Retina (tissue), 1 donor: ENCODE results near the gene ITK.

Source experiments
- DNase-seq: peaks from one replicate; pipeline ENCODE4 v3.0.0-alpha.2; 2016

ITK gene

DNA sequence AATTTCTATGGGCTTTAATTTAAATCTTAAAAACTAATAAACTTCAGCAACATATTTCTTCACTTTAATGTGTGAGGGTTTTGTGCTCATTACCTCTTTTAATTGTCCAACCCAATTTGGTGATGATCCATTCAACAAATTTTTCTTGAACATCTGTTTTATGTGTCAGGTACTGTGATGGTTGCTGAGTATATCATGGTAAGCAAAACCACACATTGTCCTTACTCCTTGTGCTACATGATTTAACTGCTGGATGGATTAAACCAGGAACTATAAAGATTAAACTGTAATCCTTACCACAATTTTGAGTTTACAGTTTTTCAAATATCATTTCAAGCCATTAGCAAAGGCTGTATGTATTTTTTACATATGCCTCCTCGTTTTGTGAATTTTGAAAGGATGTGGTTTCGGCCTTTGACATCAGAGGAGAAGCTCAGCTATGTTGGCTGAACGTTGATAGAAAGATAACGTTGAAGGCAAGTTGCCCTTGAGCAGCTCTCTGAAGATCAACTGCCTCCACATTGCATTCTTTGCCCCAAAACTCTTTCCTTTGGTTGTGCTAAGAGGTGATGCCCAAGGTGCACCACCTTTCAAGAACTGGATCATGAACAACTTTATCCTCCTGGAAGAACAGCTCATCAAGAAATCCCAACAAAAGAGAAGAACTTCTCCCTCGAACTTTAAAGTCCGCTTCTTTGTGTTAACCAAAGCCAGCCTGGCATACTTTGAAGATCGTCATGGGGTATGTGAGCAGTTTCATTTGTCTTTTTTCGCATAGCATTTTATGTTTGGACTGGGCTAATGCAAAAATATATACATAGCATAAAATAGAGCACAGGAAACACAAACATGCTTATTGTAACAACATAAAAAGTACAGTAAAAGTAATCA lies at the start of gene ITK:
Gene ITK (plus strand): TSS at position 467 of the 891 bp plus-strand sequence. CDS start 138 bp downstream, at position 605.
- no peak for DNase-seq

DNA sequence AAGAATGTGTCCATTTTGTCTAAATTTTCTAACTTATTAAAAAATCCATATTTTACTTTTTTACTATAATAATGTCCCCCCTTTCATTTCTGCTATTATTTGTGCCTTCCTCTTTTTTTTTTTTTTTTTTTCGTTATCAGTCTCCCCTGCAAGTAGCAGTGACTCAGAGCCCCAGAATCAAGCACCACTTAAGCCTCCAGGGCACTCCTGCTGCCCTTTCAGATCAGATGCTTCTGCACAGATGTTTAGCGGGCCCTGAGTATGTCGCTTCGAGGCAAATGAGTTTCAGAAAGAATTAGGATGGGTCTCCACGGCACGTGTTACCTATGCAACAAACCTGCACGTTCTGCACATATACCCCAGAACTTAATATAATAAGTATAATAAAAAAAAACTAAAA lies 49.7 kb upstream of the ITK start:
- no peak for DNase-seq

DNA sequence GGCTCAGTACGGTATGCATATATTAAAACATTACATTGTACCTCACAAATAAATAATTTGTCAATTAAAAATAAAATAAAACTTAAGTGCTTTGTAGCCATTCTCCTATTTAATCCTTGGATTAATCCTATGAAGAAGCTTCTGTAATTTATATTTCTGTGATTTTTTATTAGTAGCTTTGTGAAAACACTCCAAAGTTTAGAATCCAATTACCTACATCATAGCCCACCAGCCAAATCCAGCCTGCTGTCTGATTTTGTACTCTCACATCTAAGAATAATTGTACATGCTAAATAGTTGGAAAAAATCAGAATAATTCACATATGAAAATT lies 48.4 kb upstream of the ITK start:
- DNase-seq = no peak

DNA sequence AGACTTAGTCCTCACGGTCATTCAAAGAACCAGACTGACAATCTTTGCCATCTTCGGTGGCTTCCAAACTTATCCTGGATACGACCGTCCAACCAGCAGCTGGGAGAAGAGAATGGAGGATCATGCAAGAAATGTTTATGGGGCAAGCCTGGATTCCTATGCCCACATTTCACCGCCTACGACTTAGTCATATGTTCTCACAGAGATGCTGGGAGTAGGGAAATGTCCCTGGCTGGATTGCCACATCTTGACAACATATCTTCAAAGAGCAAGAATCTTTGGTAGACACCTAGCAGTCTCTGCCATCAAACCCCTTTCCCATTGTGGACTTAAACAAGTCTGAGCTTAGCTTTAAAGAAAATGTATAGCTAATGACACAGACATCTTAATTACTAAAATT lies 42.9 kb upstream of the ITK start:
- DNase-seq = no peak

DNA sequence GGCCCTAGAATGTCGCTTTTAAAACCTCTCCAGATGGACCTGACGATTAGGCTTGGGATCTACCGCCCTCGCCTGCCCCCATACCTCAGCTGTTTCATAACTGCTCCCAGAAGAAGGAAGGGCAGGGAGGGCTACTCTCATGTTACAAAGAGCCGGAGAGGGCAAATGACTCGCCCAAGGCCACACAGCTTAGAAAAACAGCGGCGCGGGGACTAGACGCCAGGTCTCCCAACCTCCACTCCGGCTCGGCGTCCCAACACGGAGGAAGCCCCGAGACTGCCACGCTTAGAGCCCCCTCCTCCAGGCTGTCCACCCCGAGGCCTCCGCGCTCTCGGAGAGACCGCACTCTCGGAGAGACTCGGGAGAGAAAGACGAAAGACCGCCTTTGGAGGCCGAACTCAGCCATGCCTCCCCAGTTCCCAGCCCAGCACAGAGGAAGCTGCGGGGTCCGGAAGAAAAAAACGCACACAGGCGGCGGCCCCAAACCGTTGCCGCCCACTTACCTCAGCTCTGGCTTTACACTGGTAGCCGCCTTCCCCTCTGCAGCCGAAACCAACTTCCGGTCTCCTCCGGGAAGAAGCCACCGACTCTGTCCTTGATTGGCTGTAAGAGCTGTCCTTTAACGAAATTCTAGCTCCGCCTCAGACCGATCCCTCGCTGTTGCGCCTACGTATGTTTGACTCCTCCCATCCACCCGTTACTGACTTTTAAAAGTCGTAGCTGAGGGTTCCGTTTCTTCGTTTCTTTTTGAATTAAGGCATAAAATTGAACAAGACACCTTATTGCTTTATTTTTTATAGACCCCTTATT lies 38.1 kb upstream of the ITK start, which contains the start of gene MED7:
Gene MED7 (minus strand): TSS at position 549 of the 810 bp plus-strand sequence. CDS start 3,434 bp downstream, outside the sequence.
- DNase-seq = peak; percentile 95

DNA sequence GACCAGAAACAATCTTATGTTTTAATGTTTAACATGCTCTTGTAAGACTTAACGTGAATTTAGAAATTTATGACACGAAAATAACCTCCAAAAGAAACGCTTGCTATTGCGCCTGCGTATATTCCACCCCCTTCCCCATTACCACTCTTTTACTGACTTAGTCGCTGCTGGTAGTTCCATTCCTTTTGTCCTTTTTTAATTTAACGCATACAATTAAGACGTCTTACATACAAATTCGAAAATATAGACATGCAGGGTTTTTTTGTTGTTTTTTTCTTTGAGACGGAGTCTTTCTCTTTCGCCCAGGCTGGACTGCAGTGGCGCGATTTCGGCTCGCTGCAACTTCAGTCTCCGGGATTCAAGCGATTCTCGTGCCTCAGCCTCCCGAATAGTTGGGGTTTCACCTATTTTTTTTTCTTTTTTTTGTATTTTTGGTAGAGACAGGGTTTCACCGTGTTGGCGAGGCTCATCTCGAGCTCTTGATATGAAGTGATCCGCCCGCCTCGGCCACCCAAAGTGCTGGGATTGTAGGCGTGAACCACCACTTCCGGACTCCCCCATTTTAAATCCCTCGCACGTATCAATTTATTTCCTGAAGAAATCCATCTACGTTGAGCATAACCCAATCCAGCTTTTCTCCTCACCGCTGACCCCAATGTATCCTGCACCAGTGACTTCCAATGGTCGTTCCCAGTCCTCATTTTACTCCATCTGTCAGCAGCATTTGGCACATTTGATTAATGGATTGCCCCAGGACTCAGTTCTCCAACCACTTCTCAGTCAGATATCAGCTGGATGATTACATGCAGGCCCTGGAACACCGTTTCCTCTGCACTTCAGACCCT lies 37.3 kb upstream of the ITK start:
- DNase-seq = peak; percentile 88

DNA sequence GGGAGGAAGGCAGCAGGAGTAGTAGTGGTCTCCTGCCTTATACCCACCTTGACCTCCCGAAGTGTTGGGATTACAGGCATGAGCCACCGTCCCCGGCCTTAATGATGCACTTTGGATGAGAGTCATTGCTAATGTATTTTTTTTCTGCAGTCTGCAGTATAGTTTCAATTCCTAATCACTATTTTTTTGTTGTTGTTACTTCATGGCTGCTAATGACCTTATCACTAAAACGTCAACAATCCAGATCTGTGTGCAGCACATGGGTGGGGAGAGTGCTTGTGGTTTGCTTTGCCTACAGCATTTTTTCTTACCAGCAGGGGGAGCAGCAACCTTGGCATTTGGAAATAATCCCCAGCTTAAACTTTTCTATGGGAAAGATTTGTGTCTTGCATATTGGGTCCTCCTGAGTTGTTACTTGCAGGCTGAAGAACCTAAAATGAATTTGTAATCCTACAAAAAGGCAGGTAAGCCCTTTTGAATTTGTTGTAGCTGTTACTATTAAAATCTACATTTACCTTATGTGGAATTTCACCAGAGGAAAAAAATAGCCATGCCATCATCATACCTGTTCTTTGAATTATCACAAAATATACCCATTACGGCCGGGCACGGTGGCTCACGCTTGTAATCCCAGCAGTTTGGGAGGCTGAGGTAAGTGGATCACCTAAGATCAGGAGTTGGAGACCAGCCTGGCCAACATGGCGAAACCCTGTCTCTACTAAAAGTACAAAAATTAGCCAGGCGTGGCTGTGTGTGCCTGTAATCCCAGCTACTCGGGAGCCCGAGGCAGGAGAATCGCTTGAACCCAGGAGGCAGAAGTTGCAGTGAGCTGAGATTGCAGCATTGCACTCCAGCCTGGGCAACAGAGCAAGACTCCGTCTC lies 31.7 kb upstream of the ITK start:
- peak; percentile 67 for DNase-seq

DNA sequence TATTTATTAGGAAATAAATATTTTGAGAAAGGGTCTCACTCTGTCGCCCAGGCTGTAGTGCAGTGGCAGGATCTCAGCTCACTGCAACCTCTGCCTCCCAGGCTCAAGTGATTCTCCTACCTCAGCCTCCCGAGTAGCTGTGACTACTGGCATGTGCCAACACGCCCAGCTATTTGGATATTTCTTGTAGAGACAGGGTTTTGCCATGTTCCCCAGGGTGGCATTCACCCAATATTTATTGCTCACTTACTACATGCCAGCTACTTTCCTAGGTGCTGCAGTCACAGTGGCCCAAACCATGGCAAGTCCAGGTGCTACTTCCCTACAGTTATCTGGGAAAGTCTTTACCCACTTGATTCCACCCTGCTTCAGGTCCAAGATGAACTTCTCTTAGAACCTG lies 29.6 kb upstream of the ITK start:
- no peak for DNase-seq

DNA sequence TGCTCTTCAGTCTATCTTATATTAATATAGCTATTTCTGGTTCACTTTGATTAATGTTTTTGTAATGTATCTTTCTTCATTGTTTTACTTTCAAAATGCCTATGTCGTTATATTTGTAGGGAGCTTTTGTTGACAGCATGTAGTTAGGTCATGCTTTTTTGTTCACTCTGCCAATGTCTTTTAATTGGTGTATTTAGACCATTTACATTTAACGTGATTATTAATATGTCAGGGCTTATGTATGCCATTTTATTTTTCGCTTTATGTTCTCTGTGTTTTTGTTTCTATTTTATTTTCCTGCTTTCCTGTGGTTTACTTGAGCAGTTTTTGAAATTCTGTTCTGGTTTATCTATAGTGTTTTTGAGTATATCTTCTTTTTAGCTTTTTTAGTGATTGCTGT lies 25.3 kb upstream of the ITK start:
- DNase-seq = no peak

DNA sequence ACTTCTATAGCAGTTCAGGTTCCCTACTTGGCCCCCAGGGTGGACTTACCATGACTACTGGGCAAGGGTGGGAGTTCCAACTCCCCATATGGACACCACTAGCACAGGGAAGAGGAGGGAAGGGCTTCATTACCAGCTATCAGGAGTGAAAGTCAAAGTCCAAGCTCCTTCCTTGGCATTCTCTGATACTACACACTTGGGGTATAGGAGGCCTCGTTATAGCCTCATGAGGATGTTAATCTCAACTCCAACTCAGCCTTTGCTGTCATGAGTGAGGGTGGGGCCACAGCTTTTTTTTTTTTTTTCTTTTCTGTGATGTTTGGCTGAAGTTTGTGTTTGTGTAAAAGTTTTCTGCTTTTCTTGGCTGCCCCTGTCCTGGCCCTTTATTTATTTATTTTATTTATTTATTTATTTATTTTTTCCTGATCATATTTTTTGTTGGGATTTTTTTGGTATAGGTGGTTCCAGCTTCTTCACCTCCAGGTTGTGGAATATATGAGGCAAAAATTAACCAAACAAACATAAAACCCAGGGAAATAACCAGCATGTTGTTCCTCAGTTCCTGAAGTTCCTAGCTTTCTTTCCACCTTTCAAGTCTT lies 23.2 kb upstream of the ITK start:
- DNase-seq = no peak

DNA sequence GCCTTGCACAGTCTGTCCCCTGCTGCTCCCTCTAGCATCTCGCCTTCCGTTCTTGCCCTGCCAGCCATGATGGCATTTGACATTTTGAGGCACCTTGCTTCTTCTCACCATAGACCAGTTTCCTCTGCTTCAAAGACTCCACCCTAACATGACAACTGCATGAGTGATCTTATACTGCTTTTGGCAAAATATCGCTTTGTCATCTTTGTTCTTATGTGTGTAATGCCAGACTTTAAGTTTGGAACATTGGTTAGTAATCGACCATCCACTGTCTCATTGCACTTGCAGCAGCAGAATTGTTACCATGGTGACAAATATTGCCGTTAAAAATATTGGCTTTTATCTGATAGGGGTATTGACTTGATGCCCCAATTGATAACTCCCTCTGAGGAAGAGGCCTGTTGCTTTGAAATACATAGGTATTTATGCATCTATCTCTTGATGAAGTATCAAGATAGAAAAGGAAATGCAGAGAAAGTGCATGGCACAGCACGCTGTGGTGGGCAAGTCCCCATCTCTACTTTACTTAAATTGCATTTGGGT lies 21.4 kb upstream of the ITK start:
- DNase-seq = no peak

DNA sequence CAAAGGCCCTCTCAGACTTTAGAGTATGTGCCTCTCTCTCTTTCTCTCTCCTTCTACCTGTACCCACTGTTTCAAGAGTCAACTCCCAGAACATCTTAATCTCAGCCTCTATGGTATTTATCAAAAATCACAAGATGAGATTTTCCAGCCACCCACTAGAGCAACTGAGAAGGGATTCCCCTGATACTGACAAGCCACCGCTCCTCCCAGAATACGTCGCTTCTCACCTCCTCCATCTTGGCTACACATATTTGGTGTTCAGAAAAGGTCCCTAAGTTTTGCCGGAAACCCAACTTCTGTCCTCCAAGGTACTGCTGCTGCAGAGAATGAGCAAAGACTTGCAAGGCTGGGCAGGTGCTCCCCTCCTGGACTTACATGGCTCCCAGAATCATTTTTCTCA lies 20.6 kb upstream of the ITK start:
- no peak for DNase-seq

DNA sequence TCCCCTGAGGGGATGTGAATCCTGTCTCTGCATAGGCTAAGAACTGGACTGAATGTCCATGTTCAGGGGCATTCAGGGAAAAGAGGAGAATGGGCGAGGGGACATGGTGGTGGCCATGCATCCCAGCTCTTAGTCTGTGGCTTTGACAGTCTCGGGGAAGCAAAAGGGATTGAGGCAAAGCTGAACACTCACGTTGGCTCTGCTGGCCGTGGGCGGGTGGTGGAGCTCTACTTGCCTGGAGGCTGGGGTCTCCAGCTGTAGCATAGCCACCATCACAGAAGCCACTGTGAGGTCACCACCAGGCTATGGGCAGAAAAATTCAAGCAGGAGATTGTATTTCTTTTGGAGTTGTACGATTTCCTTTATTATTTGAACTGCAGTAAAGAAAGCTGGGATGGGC lies 18.6 kb upstream of the ITK start:
- no peak for DNase-seq

DNA sequence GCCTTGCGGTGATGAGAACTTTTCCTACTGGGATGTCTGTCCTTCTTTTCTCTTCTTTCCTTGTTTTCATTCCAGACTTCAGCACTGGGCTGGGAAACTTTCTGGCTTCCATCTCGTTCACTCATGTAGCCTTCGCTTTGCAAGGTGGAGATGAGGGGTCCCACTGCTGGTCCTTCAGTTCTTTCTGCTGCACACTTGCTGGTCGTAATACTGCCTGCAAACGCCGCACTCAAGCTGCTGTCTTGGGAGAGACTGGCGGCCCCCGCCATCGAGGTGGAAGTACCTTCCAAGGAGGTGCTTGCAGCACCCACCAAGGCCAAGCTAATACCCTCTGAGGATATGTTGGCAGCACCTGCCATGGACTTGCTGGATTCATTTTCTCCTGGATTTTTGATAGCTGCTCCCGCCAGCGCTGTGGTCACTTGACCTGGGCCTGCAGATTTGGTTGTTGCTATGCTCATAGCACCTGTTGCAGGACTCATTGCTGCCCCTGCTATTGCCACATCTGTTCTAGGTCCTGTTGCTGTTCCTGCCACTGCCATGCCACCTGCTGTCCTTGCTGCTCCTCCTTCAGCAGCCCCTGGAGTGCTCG lies 17.6 kb upstream of the ITK start:
- no peak for DNase-seq

DNA sequence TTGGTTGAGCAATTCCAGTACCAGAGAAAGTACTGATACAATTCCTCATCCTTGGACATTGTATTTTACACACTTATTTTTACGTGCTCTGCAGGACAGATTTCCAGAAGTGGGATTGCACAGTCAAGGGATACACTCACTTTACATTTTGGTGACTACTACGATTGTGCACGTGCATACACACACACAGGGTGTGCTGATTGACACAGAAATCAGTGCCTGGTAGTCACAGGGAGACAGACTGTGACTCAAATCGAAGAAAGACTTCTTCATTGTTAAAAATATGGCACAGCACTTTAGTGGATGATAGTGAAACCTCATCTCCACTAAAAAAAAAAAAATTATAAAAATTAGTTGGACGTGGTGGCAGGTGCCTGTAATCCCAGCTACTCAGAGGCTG lies 16.1 kb upstream of the ITK start:
- DNase-seq = no peak

DNA sequence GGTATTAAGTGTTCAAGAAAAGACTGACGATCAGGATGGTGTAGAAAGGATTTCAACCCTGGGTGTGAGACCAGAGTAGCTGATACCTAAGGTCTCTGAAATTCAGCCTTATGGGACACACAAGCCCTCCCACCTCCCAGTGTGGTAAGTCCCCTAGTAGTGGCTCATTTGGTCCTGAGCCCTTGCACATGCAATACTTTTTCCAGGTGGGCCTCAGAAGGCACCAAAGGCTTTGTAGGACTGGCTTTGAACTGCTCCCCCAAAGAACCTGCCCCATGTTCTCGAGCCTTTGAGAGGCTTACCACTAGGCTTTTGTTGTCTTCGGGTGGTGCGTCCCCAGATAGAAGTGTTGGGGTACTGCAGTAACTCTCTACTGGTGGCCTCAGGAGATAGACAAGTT lies 15.4 kb upstream of the ITK start:
- DNase-seq = no peak

DNA sequence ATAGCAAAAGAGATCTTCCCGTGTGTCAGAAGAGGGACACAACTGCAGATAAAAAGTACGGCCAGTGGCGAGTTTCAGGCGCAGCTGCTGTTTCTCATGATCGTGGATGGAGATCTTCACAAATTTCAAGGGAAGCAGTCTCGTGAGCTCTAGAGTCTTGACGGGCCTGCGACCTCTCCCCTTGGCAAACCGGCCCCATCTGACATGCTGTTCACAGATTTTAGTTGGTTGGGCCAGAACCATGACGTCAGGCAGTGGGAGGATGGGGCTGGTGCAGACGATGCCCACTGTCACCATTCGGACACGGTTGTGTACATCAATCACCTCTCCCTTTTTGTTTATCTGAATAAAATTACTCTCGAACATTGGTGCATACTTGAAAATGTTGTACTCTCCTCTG lies 15.0 kb upstream of the ITK start:
- DNase-seq = no peak

DNA sequence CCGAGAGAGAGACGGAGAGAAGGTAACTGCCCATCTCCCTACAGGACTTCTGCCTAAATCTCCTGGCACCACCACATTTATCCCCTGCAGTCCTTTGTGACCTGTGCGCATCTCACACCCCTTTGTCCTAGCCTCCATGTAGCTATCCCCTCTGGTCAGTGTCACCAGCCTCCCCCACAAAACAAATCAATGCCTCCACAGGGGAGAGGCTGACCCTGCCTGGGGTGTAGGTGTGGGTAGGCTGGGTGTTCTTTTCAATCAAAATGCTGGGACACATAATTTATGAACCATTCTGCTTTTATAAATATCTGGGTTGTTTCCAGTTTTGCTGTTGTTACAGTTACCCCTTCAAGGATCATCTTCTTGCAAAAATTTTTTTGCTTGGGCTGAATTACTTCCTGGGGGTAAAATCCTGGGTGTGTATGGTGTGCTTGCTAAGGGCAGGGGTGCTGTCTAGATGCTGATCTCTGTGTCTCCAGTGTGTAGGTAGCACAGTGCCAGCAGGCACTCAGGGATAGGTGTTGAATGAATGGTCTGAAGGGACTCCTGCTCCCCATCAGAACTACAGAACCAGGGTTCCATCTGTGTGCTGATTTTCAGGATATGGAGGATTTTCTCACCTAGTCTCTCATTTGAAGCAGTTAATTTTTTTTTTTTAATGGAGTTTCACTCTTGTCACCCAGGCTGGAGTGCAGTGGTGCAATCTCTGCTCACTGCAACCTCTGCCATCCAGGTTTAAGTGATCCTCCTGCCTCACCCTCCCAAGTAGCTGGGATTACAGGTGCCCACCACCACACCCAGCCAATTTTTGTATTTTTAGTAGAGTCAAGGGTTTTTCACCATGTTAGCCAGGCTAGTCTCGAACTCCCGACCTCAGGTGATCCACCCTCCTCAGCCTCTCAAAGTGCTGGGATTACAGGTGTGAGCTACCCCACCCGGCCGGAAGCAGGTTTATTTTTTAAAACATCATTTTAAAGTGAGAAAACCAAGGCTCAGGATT lies 14.1 kb upstream of the ITK start, which contains the start of gene GARIN3:
Gene GARIN3 (minus strand): TSS at position 51 of the 1,000 bp plus-strand sequence. CDS start 96 bp downstream, outside the sequence.
- no peak for DNase-seq

DNA sequence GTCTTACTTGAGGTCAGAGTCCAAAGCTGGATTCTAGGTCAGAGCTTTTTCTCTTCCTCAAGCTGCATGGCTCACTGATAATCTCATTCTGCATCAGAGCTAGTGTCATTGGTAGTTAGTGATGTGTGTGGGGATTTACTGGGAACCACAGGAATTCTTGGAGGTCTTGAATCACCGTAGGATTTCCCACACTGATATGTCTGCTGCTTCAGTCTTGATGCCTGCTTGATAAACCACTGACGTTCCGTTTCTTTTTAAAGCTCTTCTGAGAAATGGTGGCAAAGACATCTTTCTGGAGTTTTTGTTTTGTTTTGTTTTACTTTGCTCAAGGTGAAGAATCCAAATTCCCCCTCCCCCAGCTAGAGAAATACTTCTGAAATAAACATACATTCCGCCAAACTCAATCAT lies 13.4 kb upstream of the ITK start:
- DNase-seq = no peak
